ENCODE results near the gene G6PC1. TPM values are rescaled to one million over a fixed set of nuclear protein-coding genes. Genes with fewer than 3 reads are reported as not detected.
"Not testable (repeated sequence)": the region's sequence is repeated elsewhere in the genome, so short reads cannot be mapped to it uniquely, and the experiment has no call there.

G6PC1 gene
- total RNA-seq, 1 donor from 2014 or later: not detected

- intact Hi-C loops (cut with micrococcal nuclease): not testable (repeated sequence)
Observed at GRCh38 chr17:42873932-42874695, 26.5 kb upstream of the G6PC1 start.

DNA sequence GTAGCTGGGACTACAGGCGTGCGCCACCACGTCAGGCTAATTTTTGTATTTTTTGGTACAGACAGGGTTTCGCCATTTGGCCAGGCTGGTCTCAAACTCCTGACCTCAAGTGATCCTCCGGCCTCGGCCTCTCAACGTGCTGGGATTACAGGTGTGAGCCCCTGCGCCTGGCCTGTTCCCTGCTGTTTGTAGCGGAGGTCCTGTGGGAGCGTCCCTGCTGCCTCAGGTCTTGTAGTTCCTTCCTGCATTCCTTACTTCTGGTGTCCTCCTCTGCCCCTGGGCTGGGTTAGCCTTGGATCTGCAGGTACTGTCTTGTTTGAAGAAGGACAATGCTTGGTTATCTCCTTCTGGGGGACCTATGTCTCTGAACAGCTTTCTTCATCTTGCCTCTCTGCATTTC is 23.6 kb upstream of the G6PC1 start:
- intact Hi-C loops (cut with micrococcal nuclease): no loop called here

GRCh38 chr17:42878123-42878880 is 22.3 kb upstream of the G6PC1 start:
- intact Hi-C loops (cut with micrococcal nuclease): no loop called here

GRCh38 chr17:42878924-42879595 is 21.5 kb upstream of the G6PC1 start:
- intact Hi-C loops (cut with micrococcal nuclease): no loop called here

GRCh38 chr17:42879596-42879985 is 21.0 kb upstream of the G6PC1 start:
- intact Hi-C loops (cut with micrococcal nuclease): no loop called here

GRCh38 chr17:42880776-42881310 is 19.8 kb upstream of the G6PC1 start:
- intact Hi-C loops (cut with micrococcal nuclease): no loop called here

DNA sequence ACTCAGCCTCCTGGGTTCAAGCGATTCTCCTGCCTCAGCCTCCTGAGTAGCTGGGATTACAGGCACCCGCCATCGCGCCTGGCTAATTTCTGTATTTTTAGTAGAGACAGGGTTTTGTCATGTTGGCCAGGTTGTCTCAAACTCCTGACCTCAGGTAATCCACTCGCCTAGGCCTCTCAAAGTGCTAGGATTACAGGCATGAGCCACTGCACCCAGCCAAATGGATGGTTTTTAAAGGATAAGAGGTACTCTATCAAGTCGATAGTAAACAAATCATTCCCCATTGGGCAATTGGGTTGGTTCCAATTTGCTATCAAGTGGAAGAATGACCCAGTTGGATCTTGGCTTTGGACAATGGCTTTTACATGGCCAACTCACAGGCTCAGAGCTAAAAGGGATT is 18.9 kb upstream of the G6PC1 start:
- intact Hi-C loops (cut with micrococcal nuclease): not testable (repeated sequence)

DNA sequence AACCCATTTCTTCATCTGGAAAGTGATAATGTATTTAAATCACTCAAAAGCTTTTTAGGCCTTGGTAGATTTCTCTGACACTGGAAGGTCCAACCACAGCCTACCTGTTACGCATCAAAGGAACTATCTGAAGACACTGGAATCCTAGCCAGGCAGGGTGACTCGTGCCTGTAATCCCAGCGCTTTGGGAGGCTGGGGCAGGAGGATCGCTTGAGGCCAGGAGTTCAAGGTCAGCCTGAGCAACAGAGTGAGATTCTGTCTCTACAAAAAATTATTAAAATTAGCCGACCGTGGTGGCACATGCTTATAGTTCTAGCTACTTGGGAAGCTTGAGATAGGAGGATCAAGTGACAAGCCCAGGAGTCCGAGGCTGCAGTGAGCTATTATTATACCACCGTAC is 18.4 kb upstream of the G6PC1 start:
- intact Hi-C loops (cut with micrococcal nuclease): no loop called here

DNA sequence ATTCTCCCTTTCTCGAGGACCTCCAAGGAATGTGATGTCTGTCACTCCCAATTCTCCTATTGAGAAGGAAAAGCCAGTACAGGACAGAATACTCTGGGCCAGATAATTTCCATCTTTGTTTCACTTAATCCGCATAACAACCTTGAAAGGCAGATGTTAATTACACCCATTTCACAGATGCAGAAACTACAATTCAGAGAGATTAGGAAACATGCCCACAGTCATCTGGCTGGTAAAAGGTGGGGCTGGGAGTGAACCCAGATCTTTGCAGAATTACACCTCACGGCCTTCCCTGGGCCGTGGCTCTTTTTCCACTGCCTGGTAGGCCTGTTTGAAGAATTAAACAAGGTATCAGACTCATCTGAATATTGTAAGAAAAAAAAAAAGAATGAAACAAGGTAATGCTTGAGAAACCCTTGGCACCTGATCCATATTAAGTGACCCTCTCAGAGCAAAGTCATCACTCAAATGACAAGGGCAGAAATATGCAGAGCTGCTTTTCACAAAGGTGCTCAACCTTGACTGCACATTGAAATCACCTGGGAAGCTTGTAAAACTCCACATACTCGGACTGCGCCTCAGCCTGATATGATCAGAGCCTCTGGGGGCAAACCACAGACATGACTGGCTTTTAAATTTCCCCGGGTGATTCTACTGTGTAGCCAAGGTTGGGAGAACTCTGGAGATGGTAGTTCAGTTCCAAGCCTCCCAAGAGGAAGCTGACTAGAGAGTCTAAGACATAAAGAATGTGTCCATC is 16.6 kb upstream of the G6PC1 start:
- intact Hi-C loops (cut with micrococcal nuclease): no loop called here

- intact Hi-C loops (cut with micrococcal nuclease): not testable (repeated sequence)
Observed at GRCh38 chr17:42885806-42886205, 14.8 kb upstream of the G6PC1 start.

GRCh38 chr17:42886283-42887176 is 14.1 kb upstream of the G6PC1 start:
- intact Hi-C loops (cut with micrococcal nuclease): no loop called here

DNA sequence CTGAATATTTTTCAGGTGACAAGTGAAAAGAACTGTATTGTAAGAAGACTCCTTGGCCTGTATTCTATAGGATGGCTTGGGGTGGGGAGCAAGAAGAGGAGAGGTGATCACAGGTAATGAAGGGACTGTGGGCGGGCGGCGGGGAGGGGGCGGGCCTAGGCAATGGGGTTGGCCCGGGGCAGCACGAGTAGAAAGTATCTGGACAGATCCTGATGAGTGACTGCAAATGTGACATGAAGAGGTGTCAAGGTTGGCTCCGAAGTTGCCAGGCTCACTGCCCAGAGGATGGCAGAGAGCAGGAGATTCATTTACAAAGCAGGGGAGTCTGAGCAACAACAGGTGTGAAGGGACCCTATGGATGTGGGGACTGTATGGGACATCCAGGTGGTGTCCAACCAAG is 10.8 kb upstream of the G6PC1 start:
- intact Hi-C loops (cut with micrococcal nuclease): no loop called here

DNA sequence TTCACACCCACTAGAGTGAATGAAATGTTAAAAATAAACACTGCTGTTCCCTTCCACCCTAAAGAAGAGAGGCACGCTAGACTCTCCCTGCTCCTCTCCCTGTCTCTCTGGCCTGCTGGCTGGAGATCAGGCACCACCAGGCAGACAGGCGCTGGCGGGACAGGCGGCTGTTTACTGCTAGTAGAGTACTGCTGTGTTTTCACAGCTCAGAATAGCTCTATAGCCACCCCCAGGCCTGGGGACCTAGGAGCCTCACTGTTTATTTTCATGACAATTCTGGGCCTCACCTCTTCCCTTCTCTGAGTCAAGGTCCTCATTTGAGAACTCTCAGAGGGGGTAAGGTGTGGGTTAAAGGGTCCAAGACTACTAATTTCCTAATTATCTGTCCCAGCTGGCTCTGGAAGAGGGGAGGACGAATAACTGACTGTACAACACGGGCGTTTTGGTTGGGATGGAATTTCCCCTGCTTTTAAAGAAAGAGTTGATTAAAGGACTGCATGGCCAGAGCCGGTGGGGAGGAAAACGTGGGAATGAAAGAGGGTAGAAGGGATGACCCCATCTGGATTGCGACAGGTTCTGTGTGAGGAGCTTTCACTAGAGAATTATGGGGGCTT is 9.0 kb upstream of the G6PC1 start:
- intact Hi-C loops (cut with micrococcal nuclease): no loop called here

DNA sequence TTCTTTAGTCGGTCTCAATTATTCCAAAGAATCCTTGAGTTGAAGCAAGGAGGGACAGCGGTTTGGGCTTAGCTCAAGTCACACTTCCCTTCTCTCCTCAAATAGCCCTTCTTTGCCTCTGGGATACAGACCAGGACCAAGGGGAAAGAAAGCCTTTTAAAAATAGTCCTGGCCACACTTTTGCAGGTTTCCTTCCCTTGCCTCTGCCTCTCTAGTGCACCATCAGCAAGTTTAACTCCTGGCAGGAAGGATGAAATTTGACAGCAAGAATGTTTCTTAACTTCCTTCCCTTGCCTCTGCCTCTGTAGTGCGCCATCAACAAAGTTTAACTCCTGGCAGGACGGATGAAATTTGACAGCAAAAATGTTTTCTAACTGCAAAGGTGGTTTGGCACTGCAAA is 7.2 kb upstream of the G6PC1 start:
- intact Hi-C loops (cut with micrococcal nuclease): no loop called here

- intact Hi-C loops (cut with micrococcal nuclease): no loop called here
Observed at GRCh38 chr17:42894283-42895184, 6.1 kb upstream of the G6PC1 start.

DNA sequence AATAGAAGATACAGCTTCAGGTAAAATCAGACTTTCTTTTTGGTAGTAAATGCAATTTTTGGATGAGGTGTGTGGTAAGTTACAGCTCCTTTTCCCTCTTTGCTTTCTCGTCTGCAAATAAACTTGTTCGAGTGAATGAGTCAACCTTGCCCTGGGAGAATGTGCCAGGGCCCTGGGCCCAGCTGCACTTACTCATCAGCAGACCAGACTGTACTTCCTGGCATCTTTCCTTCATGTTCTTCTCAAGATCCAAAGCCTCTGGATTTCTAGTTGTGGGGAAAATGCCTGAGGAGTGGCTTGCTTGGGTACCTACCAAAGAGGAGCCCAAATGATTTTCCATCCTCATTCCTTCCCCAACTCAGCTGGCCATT is 5.4 kb upstream of the G6PC1 start:
- intact Hi-C loops (cut with micrococcal nuclease): no loop called here

DNA sequence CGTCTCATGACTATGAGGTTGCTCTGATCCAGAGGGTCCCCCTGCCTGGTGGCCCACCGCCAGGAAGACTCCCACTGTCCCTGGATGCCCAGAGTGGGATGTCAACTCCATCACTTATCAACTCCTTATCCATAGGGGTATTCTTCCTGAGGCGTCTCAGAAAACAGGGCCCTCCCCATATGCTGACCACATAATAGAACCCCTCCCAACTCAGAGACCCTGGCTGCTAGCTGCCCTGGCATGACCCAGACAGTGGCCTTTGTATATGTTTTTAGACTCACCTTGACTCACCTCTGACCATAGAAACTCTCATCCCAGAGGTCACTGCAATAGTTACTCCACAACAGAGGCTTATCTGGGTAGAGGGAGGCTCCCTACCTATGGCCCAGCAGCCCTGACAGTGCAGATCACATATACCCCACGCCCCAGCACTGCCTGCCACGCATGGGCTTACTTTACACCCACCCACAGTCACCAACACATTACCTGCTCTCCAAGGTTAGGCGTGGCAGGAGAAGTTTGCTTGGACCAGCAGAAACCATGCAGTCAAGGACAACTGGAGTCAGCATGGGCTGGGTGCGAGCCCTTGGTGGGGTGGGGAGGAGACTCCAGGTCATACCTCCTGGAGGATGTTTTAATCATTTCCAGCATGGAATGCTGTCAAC is 2.3 kb upstream of the G6PC1 start:
- intact Hi-C loops (cut with micrococcal nuclease): no loop called here

GRCh38 chr17:42899981-42900380 is 618 bp upstream of the G6PC1 start:
- intact Hi-C loops (cut with micrococcal nuclease): not testable (repeated sequence)

Data from T-helper 2 cell treated with Interferon-gamma antibody and Interleukin-4, amounts not matched to agents 100 ng/mL and 5 ng/mL, for 36 hours (primary cell).